SIG-M5 (cell line): ENCODE data around the gene KCNC4.

Experiments used
- DNase-seq: peaks from one replicate; lab custom pipeline; 2025; lab: John Stamatoyannopoulos, UW

KCNC4 gene

DNA sequence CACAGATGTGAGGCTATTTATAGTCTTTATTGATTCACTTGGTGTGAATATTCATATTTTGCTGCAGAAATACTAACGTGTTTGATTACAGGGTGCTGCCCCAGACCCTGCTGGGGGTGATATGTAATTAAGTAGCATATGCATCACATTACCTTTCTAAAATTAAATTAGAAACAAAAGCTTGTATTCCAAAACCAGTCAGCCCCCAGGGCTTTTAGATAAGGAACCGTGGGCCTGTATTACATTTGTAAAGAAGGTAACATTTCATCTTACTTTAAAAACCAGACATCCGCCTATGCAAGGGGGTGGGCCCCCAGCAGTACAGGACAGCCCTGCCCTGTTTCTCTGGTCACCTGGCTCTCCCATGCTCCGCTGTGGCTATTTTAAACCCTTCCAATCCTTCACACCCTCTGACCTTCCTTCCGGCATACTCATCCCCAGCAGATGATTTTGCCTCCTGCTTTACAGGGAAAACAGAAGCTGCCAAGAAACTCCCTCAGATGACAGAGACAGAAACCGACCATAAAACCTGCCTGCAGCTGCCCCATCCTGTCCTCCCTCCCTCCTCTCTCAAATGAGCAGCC lies 22.0 kb upstream of the KCNC4 start:
- DNase-seq = no peak

DNA sequence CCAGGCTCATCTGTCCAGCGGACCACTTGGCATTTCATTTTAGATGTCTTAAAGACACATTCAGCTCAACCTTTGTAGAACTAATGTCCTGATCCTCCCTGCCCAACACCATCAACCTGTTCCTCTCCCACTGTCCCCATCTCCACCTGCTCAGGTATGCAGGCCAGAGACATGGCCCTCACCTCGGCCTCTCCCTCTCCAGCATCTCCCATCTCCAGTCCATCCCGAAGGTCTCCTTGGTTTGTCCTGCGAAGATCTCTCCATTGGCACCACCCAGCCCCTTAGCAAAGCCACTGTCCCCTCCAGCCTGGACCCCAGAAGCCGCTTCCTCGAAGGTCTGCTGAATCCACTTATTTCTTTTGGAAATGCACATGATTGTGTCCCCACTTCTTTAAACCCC lies 20.9 kb upstream of the KCNC4 start:
- no peak for DNase-seq

DNA sequence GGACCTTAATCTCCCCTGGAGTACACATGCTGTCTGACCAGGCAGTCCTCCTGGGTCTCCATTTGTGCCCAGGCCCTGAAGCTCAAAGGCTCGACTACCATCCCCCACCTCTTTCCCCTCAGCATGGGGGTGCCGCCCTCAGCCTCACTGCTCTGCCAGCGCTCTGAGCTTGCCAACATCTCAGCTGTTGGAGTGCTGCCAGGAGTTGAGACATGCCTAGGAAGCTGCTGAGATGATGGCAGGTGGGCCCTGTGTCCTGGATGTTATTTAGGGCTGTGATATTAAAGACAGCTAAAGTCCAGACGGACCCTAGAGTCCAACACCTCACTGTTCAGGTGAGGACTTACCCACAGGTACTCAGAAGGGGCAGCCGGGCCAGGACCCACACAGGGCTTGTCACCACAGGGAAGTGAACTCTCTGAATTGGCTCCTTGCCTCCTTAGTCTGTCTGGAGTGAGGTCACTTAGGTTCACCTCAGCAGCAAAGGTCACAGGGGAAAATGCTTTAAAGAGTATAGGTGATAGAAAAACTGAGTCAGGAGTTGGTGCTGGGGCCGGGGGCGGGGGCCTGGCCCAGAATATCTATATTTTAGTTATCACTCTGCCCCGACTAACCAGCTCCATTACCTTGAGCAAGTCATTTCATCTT lies 19.7 kb upstream of the KCNC4 start:
- DNase-seq = no peak

DNA sequence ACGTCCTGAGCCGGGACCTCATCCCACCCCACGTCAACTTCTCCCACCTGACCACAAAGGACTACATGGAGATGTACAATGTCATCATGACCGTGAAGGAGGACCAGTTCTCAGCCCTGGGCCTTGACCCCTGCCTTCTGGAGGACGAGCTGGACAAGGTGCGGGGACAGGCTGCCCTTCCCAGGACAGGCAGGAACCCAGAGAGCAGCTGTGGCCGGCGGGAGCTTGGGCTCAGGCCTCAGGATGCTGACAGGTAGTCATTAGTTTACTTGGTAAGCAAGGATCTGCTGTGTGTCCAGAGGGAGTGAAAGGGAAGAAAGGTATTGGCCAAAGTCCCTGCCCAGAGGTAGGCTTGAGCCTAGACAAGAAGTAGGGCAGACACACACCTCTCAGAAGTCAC lies 17.6 kb upstream of the KCNC4 start:
- DNase-seq = no peak

DNA sequence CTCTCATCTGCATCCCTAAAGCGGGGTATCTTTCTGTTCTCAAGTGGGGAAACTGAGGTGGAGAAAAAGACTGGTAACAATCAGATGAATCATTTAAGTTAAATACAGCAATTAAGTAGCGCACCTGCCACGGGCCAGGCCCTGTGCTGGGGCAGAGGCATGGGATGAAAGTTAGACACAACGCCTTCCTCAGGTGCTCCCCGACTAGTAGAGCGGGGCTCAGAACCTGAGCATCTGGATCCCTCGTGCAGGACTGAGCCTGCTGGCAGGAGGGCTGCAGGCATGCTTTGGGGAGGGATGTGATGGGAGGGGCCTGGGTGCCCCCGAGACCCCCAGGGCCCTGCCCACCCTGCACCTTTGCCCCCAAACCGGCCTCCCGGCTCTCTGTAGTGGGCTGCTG lies 14.9 kb upstream of the KCNC4 start:
- no peak for DNase-seq

DNA sequence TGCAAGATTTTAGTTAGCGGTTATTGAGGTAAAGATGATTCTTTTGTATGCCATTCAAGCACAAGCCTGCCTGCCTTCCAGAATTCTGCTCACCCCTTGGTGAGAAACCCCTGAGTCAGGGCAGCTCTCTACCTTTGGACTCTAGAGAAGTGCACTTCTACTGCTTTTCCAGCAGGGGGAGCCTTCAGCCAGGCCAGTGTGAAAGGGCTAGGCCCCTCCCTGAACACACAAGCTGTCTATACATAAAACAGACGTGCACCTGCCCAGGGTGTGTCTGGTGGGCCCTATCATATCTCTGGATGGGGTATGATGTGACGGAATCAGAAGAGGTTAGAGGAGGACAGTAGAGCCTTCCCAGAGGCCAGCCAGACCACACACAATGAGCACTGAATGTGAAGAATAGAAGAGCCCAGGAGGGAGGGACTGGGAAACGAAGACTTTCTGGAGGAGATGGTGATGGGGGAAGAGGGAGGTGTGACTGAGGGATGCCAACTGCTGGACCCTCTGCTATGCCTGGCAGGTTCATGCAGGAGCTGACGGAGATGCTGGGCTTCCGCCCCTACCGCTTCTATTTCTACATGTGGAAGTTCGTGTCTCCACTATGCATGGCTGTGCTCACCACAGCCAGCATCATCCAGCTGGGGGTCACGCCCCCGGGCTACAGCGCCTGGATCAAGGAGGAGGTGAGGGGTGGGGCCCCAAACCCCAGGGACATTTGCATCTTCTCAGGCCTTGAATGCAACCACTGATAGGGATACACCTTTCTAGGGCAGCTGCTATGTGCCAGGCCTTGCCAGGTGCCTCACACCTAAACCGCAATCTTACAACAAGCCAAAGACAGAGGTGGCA lies 13.0 kb upstream of the KCNC4 start:
- no peak for DNase-seq

DNA sequence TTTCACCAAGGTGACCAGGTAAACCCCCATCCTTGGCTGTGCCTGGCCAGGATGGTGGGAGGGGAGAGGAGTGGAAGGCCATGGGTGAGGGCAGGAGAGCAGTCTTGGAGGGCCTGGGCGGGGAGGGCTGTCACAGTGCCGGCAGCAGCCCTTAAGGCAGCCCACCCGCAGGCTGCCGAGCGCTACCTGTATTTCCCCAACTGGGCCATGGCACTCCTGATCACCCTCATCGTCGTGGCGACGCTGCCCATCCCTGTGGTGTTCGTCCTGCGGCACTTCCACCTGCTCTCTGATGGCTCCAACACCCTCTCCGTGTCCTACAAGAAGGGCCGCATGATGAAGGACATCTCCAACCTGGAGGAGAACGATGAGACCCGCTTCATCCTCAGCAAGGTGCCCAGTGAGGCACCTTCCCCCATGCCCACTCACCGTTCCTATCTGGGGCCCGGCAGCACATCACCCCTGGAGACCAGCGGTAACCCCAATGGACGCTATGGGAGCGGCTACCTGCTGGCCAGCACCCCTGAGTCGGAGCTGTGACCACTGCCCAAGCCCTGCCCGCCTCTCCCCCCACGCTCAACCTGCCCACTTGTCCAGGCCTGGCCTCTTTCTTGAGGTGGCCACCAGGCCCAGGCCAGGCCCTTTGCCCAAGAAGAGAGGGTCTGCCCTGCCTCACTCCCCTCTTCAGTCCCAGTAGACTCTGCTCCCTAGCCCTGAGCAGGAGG lies 12.0 kb upstream of the KCNC4 start:
- no peak for DNase-seq

DNA sequence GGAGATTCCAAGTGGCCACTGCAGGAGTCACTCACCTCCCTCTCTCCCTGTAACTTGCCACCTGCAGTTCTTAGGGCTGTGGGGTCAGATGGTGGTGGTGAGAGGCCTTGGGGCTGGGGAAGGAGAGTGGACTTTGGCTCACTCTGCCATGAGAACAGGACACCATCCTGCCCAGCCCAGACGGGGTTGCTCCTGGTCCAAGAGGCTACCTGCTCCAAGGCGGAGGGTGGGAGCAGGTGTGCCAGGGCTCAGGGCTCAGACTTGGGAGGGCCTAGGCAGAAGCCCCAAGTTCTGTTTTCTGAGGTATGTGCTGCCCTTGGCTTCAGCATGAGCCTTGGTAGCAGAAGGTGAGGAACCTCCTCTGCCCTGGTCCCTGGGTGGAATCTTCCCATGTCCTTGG lies 11.4 kb upstream of the KCNC4 start:
- no peak for DNase-seq

DNA sequence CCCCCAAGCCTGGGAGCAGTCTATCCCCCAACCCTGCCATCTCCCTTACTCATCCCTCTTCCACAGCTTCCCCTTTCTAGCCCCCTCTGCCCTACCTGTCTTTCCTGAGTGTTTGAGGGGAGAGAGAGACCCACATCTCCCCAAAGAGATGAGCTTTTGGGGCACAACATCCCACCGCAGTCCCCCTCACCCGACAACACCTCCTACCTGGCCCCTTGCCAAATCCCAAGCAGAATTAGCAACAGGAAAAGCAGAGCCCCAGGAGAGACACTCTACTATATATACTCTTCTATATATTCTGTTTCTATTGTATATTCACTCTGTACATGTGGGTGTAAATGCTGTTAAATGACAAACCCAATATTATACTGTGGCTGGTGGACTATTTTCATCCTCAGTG lies 9.9 kb upstream of the KCNC4 start:
- DNase-seq = no peak

DNA sequence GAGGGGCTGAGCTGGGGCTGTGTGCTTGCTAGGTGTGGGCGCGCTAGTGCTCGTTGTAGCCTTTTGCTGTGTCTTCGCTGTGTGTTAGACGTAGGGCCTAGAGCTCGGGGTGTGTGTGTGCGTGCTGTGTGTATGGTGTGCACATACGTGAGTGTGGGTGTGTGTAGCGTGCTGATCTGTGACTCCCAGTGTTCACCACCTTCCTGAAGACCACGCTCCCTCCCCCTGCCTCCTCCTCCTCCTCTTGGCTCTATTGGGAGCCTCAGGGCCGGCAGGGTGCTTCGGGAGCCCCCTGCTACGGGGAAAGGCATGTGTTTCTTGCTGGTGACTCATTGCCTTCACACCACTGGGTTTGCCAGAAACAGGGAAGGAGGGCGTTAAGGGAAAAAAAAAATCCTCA lies 9.4 kb upstream of the KCNC4 start:
- DNase-seq = no peak

DNA sequence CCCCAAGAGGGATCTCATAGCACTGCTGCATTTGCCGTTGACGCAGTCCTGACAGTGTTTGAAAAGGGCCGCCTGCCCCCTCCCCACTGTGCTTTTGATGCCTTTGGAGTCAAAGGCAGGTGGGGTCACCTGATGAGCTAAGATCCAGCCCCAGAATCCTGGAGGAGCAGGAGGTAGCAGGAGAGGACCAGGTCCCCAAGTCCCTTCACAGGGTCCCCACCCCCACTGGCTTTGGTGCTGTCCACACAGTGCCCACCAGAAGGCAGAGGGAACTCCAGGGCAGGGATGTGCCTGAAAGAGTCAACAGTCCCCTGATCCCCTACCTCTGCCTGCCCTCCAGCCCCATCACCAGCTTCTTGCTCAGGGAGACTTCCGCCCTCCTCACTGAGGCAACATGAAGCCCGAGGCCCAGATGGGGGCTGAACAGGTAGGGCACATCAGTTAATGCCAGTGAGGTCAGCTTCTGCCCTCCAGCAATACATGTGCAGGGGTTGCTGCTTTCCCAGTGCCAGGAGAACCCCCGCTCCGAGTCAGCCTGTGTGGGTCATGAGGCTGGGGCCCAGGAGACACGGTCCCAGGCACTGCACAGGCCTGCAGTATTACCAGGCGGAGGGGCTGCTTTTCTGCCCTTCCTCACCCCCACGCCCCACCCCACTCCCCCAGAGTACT lies 8.8 kb upstream of the KCNC4 start:
- DNase-seq = no peak

DNA sequence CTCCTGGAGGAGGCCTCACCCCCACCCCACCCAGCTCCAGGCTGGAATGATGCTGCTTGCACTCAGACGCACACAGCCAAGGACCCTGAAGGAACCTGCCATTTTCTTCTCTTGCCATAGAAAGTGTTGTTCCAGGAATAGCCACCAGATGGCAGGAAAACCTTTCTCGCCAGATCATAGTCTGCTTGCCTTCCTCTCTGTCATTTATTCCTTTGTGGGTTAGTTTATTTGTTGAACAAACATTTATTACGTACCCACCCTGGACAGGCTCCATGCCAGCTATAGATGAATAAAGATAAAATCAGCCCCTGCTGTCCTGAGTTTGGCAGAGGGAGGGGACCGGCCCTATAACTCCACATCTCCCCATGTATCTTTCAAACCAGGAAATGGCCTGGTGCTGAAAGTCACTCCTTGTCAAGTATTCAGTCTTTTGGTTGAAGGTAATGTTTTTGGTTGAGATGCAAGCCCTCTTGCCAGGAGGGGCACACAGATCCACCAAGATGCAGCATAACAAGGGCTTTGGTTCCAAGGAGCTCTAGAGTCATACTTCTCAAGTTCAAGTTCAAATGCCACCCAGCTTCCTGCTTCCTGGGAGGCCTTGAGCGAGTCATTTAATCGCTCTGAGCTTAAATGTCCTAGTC lies 7.0 kb upstream of the KCNC4 start:
- peak; percentile 11 for DNase-seq

DNA sequence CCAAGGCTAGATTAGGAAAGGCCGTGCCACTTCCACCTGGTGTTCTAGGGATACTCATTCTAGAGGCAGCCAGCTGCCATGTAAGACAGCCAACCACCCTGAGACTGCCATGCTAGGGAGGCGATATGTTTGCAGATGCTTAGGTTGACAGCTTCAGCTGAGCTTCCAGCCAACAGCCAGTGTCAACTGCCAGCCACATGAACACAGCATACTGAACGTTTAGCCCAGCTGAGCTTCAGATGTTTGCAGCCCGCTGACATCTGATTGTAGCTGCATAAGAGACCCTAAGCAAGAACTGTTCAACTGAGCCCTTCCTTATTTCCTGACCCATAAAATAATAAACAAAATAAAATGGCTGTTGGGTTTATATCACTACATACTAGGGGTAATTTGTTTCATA lies 5.0 kb upstream of the KCNC4 start:
- DNase-seq = no peak

DNA sequence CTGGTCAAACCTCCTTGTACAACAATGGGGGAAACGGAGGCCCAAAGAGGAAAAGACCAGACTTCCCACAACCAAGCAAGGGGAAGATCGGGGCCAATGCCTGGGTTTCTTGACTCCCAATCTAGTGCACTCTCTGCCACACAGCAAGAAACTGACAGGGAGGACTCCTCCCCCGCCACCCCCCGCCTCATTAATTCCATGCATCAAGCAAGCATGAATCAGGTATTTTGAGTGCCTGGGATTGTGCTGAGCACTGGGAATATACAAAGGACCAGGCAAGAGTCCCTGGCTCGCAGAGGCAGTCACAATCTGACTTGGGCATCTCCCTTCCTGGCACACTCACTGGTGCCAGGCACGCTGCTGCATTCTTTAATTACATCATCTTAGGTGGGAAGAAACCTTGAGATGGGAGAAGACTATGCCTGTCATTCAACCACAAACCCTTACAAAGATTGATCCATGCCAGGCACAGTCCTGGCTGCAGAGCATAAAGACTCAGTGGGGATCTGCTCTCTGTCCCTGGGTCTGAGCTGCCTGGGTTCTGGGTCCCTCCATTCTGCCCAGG lies 4.4 kb upstream of the KCNC4 start:
- DNase-seq = no peak

DNA sequence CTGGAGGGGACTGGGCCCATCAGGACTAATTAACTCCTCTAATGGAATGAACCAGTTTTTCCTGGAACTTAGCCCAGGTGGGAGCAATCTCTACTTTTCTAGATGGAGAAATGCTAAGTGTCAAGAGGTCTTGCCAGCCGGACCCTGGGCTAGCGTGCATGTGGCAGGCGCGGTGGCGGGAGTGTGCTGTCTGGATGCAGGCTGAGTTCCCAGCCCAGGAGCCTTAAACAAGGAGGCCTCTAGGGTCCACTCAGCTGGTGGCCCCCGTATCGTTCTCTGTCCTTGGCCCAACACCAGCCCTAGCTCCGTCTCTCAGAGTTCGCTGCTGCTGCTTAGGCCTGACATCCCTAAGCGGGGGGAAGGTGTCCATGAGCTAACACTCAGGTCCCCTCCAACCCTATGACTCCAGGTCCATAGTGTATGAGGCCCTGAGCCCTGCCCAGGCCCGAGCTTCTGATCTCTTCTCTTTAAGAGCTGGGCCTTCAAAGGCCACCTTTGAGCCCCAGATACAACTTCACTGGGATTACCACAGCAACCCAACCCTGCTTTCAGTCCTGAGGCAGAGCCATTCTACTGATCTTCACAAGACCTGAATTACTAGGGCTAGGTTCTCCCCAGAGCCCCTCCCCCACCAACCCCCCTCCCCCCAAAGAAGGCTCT lies 3.7 kb upstream of the KCNC4 start:
- no peak for DNase-seq

DNA sequence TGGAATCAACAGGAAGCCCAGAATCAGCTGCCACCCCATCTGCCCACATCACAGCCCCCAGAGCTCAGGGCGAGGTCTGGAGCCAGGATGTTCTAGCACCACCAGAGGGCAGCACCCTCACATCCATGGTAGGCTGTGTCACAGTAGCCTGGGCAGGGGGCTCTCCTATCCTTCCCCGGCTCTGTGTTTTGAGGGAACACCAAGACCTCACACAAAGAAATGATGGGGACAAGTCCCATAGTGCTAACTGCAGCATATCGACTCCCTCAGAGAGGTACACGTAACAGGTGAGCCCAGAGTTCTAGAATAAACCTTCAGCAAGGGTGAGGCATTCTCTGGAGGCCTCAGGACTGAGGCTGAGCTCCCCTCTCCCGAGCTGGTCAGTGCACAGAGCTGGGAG lies 2.3 kb upstream of the KCNC4 start:
- no peak for DNase-seq

DNA sequence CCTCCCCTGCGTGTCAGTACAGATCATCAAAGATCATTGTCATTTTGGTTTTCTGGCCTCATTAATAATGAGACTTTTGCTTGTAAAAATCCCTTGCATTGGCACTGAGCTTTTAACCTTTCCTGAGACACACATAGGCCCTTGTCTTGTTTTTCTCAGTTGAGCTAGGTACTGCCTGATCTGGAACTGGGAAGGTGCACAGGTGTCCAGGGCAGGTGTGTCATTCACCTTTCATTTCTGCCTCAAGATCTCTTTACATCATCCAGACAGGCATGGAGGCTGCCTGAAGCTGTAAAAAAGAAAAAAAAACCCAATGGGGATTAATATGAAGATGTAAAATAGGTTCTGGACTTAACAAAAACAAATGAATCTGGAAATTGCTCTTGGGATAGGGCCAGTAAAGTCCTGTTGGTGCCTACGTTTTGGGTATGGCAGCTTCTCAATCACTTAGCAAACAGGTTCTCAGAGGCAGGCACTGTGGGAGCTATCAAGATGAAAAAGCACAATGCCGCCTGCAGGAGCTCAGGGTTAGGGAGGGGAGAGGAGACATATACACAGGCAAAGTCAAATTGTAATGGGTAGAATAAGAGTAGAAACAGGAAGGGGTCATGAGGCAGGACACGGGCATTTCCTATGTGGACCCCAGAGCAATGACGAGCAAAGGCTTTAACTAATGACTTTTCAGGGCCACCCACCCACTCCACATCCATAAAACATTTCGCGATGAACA lies 1.0 kb upstream of the KCNC4 start:
- no peak for DNase-seq

DNA sequence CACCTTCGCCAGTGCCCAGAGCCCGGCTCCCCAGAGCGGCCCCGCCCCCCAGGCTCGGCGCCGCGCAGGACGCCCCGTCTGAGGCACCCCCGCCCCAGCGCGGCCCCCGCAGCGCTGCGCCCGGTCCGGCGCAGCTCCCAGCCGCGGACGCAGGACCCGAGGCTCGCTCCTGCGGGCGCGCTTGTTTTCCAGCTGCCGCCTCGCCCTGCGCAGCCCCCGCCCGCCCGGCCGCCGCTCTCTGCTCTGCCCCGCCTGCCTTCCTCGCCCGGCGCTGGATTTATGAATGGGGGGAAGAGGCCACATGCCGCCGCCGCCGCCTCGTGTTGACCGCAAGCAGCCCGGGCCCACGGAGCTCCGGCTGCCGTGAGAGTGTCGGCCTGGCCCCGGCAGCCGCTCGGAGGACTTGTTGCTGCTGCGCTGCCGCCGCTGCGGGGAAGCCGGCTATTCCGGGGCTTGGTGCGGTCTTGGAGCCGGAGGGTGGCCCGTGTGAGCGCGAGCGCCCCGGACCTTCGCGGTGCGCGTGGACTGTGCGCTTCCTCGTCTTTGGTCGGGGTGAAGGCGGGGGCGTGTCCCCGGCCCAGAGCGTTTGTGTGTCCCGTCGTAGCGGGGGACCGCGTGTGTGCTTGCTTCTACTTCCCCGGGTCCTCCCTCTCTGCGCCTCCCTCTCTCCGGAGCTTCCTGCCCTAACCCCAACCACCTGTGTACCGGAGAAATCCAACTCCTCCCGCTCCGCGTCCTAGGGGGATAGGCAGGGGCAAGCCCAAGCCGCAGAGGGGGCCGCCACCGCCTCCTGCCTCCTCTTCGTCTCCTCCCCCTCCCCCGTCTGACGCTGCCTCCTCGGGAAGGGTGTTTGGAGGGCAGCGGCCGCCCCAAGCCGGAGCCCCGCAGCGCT lies 736 bp downstream of the KCNC4 start:
- DNase-seq = no peak
